HG02759 (cell line): ENCODE data around the gene MSH2.
A peak's percentile ranks its signal among the peaks of the same experiment; 100 is the strongest.

ENCODE experiments used
- ATAC-seq: cut with Tn5 transposase; IDR thresholded peaks from one replicate; pipeline ENCODE4 v1.9.1; 2021; ENCODE audit warnings: mild to moderate bottlenecking, moderate library complexity; ENCODE audit not compliant: unreplicated experiment

MSH2 gene

DNA sequence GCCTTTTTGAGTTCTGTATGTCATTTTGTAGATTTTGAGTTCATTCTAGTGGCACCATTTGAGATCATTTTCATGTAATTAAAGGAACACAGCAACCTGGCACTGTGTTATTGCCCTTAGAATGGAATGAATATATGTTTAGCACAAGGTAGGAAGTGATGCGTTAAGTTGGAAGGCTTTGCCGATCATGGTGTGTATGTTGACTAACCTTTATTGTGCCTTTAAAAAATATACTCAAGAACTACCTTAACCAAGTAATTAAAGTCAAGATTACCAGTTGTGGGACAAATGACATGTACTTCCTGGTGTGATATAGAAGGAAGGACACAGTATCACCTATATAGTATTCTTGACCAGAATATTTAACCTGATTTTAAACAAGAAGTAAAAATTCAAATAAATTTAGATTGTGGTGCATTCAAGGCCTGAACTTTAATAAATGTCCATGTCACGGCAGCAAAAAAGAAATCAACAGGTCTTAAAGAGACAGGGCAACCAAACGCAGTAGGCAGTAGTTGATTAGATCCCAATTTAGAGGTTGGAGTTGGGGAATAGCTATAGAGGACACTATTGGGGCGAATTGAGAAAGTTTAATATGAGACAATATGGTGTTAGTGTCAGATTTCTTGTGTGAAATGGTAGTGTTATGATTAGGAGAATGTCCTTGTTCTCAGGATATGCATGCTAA is 68.6 kb downstream of the MSH2 start:
- no peak for ATAC-seq

- ATAC-seq: no peak
Measured at GRCh38 chr2:47479863-47480262, 76.9 kb downstream of the MSH2 start.

DNA sequence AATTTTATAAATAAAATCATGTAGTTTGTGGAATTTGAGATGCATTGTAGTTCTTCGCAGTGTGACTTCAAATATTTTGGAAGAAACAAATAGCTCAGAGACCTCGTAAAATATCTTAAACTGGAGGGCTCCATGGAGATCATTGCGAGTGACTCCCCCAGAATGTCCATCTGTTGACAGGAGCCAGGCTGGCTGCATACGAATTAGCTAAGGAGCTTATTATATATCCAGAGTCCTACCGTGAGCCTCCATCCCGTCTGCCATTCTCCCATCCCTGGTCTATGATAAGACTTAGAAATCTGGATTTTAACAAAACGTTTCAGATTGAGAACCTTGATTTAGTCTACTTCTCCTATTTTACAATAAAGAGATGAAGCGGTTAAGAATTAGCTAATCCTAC is 80.2 kb downstream of the MSH2 start:
- no peak for ATAC-seq

- no peak for ATAC-seq
Measured at GRCh38 chr2:47484396-47484795, 81.4 kb downstream of the MSH2 start.

- no peak for ATAC-seq
Measured at GRCh38 chr2:47485177-47485576, 82.2 kb downstream of the MSH2 start.

GRCh38 chr2:47485751-47486300 is 82.9 kb downstream of the MSH2 start:
- ATAC-seq: no peak

GRCh38 chr2:47486841-47487497 is 84.0 kb downstream of the MSH2 start:
- peak; percentile 59 for ATAC-seq

DNA sequence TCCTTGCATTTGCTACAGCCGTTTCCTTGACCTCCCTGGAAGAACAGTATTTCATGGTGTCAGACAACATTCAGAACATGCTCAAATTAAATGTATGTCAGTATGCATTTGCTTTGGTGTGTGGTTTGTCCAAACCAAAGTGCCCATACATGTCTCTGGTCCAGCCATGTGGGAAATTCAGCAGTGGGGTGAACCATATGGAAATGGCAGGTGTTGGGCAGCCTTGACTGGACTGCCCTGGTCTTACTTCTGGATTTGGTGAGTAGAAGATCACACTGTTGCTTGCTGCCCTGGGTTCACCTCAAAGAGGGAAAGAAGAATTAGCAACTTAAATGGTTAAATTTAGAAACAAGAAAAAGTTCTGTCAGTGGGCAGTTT is 84.5 kb downstream of the MSH2 start:
- ATAC-seq: no peak

DNA sequence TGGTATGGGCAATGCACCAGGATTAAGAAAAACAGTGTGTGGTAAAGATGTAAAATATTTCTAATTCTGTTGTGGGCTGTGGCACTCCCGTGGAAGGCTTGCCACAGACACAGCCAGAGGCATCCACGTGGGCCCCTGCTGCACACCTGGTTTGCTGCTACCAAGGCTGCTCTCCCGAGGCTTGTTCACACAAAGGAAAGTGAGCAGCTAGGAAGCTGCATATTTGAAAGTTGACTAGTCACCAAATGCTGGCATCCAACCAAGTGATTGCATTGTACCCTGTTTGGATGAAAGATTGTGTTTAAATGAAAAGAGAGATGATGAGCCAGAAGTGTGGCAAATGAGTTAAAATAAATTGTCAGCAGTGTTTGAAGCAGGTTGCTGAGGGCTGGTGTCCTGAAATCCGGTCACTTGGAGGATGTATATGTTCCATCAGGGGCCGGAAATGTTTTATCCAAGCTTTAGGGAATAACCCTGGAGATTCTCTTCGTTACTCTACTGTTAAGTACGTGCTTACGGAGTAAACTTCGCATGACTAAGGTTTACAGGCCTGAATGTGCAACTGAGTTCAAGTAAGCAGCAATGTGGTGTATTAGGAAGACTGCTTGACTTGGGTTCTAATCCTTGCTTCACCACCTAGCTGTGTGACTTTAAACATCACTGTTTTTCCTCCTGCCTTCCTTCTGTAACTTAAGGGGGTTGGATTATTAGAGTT is 86.1 kb downstream of the MSH2 start:
- no peak for ATAC-seq

DNA sequence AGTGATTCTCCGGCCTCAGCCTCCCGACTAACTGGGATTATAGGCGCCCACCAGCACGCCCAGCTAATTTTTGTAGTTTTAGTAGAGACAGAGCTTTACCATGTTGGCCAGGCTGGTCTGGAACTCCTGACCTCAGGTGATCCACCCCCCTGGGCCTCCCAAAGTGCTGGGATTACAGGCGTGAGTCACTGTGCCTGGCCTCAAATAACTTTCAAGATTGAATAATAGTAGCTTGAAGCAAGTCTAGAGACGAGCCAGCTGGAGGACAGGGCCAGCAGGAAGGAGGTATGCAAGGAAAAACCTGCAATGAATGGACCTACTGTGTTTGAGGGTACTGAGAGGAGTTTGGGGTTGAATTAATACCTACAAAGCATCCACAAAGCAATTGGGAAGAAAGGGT is 87.5 kb downstream of the MSH2 start:
- ATAC-seq: no peak

DNA sequence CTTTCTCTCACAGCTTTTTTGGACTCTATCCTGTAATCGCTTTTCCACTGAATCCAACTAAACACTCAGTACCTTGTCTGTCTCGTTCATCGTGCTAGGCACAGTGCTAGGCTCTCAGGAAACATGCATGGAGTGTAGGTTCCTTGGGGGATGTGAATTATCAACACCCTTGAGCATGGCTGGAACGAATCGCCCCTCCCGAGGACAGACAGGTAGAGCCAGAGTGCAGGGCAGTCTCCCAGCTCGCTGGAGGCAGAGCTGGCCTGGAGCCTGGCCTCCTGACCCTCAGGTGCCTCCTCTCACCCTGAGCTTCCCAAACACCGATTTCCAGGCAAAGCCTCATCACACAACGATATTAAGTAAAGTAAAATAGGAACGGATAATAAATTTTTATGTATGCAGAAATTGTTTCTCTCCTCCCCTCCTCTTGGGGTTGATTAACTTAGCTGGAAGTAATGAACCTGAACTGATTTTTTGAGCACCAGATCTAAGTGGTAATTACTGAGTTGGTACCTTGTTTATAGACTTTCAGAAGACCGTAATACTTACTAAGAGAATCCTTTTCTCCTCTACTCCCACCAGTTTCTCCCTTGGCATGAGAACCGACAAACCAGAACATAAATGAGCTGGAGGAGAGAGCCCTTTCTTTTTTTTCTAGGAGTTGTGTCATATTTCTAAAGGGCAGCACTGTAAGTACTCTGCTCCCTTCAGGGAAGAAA is 90.5 kb downstream of the MSH2 start:
- no peak for ATAC-seq

- ATAC-seq: no peak
Measured at GRCh38 chr2:47494267-47495130, 91.5 kb downstream of the MSH2 start.

GRCh38 chr2:47497843-47498460 is 95.0 kb downstream of the MSH2 start:
- ATAC-seq: no peak

GRCh38 chr2:47499093-47499492 is 96.1 kb downstream of the MSH2 start:
- no peak for ATAC-seq

DNA sequence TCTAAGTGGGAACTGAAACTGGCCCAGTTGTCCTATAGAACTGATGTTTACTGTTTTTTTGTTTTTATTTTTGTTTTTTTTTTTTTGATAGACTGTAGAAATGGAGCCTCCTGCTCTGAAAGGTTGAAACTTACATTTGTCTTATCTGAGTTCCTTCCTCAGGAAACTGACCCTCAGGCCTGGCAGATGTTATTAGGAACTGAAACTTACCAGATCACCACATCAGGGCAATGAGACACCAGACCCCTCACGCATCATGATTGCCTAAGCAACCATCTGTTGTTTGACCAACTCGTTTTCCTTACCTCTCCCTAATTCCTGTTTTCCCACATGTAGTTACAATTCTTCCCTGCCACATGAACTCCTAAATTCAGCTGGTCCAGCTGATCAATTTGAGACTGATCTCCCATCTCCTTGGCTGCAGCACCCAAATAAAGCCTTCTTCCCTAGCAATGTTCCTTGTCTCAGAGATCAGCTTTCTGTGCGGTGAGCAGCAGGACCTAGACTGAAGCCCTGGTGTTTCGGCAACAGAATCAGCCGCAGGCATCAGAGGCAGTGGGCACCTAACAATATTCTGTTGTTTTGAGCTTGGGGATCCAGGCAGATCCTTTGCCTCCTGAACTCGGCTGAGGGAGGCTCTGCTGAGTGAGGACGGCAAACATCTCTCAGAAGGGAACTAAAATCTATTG is 96.8 kb downstream of the MSH2 start:
- no peak for ATAC-seq

- ATAC-seq: no peak
Measured at GRCh38 chr2:47501374-47502200, 98.6 kb downstream of the MSH2 start.

- ATAC-seq: peak; percentile 79
Measured at GRCh38 chr2:47502498-47502897, 99.5 kb downstream of the MSH2 start.

DNA sequence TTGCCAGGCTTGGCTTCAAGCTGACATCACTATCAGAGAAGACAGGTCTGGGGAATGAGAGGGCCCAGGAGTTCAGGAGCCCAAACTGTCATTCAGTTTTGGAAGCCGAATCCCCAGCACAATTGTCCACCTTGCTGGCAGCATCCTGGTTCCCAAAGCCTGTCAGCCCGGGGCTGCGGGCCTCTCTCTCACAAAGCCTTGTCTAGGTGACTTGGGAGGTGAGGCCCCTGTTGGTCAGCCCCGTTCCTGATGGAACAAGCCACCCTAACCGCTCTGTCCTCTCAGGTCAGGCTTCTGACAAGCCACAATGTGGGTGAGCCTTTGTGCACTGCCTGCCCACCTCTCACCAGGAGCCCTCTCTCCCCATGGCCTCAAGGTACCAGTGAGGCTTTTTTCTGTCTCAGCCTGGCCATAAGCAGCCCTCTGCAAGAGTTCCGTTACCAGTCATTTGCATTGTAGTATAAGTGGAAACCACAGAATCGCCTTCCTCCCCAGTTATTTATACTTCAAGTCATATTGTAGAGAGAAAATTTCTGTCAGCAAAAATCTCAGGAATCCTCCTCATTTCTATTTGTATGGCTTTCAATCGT is 100.6 kb downstream of the MSH2 start:
- ATAC-seq: peak; percentile 75
